ENCODE measurements around the gene ASPSCR1.
A peak's percentile ranks its signal among the peaks of the same experiment; 100 is the strongest.

Gene ASPSCR1

GRCh38 chr17:82029391-82029790, 52.0 kb downstream of the ASPSCR1 start:
- no peak for TF ChIP-seq CTCF (conservative IDR thresholded peaks at IDR 0.05)
- H3K27ac ChIP-seq: peak overlapping the region; percentile 98

- no peak for TF ChIP-seq CTCF (conservative IDR thresholded peaks at IDR 0.05)
- peak overlapping the region; percentile 98 for H3K27ac ChIP-seq
Observed at GRCh38 chr17:82029990-82030469, 52.6 kb downstream of the ASPSCR1 start.

GRCh38 chr17:82030470-82031302, 53.3 kb downstream of the ASPSCR1 start:
- peak; percentile 93 for TF ChIP-seq CTCF (conservative IDR thresholded peaks at IDR 0.05)
- peak overlapping the region; percentile 98 for H3K27ac ChIP-seq

GRCh38 chr17:82031303-82031884, 54.0 kb downstream of the ASPSCR1 start, which contains the start of gene RAC3:
Gene RAC3 (plus strand): TSS chr17:82031678. CDS start chr17:82031762, 84 bp downstream.
- no peak for TF ChIP-seq CTCF (conservative IDR thresholded peaks at IDR 0.05)
- peak within 1 kb of the TSS; percentile 98 for H3K27ac ChIP-seq

GRCh38 chr17:82031885-82032627, 54.6 kb downstream of the ASPSCR1 start:
- H3K27ac ChIP-seq: peak overlapping the region; percentile 98
- TF ChIP-seq CTCF (conservative IDR thresholded peaks at IDR 0.05): no peak

- H3K27ac ChIP-seq: peak overlapping the region; percentile 11; the same call in 1 of the 2 replicates
- no peak for TF ChIP-seq CTCF (conservative IDR thresholded peaks at IDR 0.05)
Observed at GRCh38 chr17:82033359-82034085, 56.1 kb downstream of the ASPSCR1 start.
